ENCODE measurements around the gene FOXP1.

The FOXP1 gene

DNA sequence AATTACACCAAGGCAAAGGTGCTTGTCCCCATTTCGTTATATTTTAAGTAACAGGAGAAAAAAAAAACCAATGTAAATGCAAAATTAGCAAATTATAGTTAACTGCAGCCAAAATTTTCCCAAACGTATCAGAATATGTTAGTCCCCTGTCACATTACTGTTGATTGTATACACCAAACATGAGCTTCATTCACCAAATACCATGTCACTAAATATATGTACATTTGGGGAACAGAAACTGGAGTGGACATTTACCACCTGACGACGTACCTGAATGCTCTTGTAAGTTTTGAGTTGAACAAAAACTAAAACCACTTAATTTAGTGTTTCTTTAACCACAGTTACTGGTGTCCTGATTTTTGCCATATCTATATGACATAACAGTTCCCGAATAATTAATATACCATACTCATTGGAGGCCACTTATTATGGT, 3.3 kb upstream of the FOXP1 start:
- DNase-seq (ENCODE audit: low spot score): no peak

DNA sequence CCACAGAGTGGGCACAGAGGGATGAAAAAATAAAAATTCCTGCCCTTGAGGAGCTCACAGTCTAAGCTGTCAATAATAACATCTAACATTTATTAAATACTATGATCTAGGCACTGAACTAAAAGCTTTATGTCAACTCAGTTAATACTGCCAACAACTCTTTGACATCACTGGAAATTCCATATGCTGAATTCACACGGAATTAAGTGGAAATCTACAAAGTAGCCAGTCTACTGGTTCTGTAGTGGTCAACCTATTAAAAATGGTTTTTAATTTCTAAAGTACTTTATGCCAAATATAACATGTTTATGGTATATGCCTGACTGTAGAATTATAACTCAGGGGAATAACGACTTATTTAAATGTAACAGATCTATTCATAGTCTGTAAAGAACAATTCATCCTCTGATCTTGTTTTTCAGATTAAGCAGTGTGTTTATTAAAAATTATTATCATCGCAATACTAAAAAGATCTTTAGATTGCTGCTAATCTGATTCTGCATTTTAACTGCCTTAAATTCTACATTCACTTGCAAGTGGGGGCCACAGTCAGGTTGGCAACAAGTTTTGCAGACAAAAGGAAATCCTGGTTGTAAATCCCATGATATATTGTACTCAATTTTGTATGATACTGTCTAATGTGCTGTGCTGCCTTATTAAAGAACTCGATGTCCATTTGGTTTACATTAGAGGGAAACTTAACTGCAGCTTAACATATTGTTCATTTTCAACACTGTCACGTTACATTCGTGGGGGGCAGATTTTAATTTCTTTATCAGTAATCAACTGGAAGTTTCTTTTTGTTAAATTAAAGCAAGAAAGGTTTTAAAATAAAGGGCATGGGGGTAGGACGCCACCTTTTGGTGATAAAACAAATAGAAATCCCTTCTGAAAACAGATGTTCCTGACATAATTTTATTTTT, 2.6 kb upstream of the FOXP1 start:
- peak; percentile 66 for DNase-seq (ENCODE audit: low spot score)

DNA sequence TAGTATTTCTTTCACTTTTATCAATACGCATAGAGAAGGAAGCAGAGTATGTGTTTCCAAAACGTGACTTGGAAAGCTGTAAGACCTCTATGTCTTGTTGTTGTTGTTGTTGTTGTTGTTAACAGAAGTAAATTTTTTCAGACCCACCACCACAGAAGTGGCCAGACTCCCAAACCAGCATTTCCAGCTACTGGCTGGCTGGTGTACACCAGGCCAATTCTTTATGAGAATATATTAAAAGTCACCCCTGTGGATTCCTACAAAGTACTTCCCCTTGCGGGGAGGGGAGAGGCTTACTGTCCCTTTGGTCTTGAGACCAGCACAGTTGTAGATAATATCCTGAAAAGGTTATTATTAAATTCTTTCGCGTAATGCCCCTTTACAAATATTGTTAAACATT, 1.6 kb upstream of the FOXP1 start:
- peak; percentile 42 for DNase-seq (ENCODE audit: low spot score)

DNA sequence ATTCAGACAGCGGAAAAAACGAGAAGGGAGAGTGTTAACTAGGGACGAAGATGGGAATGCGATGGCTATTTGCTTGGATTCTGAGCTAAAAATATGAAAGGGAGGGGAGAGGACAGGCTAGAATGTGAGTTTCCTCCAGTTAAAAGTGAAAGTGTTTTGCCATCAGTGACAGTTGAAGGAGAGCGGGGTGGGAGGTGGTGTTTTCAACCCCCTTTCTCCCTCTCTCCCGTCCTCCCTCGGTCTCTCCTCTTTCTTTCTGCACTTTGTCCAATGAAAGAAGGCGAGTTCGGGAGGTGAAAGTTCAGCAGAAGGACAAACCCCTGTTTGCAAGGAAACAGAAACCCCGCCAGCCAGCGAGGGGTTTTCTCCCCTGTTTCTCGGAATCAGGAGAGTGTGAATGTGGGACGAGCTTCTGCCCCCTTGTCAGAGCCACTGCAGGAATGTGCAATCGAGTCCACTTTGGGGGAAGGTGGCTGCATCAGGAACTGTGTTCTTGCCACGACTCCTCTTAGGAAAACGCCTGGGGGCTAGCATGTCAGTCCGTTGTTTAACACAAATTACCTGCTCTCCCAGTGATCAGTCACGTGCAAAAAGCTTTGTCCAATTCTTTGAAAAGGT, 975 bp upstream of the FOXP1 start:
- DNase-seq (ENCODE audit: low spot score): peak; percentile 44

DNA sequence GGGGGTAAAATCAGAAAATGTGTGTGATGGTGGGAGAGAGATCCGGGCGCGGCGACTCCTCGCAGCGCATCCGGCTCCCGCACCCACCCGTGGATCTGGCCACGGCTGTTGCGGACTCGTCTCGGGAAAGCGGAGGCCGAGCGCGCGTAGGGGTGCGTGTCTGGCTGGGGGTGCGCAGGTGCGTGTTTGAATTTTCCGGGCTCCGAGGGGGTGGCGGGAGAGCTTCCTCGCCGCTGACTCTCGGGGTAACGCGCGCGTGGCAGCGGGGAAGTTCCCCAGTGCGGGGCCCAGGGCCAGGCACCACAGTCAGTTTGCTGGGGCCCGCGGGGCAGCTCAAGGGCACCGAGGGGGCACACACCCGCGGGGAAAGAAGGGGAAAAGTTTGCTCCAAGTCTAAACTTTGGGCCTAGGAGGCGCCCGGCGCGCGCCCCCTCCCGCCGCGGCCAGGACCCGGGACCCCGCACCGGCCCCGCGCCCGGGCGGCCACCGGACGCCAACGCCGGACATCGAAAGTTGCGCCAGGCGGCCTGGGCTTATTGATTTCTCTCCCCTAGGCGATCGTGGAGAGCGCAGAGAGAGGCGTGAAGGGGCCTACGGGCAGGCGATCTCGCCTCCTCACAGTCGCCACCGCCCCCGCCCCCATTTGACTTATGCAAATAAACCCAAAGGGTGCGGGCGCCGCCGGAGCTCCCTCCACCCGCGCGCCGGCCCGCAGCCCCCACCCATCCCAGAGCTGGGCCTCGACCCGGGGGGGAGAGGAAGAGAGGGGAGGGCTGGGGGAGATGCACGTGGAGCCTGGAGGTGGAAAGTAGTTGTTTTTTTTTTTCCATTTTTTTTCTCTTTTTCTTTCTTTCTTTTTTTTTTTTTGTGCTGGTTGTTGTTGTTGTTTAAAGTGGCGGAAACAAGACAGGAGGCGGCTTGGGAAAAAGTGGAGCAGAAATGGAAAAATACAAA, 639 bp downstream of the FOXP1 start:
- DNase-seq (ENCODE audit: low spot score): peak; percentile 61

DNA sequence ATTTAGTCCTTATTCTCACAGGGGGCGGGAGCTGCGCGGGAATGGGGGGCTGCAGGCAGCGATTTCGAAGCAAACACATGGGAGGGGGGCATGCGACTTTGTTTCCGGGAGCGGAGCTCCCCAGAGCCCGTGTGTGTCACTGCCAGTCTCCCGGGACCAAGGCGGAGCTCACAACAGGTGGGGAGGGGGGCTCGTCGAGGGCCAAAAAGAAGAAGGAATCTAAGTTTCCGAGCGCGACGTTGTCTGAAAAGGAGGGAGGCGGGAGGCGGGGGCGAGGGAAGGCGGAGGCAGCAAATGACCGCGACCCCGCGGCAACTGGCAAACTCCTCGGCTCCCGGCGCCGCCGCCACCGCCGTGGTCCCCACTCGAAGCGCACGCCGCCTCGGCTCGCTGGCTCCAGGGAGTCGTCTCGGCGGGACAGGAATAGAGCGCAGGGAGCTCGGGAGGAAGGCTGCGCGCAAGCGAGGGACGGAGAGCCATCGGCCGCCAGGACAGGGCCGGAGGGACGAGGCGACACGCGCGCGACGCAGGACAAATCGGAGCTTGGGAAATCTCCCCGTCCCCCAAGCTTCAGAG, 1.4 kb downstream of the FOXP1 start:
- peak; percentile 64 for DNase-seq (ENCODE audit: low spot score)

DNA sequence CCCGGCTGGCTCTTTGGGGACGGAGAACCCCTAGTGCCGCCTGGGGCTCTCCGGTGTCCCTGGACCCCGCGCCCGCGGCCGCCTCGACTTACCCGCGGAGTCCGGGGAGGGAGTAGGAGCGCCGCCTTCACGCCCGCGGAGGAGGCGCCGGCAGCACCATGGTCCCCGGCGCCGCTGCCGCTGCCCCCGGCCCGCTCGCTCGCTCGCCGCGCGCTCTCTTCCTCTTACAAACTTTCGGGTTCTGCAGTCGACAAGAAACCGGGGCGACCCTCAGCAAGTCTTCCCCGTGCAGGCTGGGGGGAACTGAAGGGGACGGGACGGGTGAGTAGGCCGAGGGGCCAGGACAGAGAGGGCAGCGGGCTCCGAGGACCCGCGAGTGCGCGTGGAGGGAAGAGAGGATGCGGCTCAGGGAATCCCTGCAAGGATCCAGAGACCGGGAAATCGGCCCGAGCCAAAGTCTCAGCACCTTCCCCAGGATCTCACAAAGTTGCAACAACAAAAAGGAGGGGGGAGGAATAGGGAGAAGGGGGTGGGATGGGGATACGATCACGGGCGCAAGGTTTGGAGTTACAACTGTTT, 2.0 kb downstream of the FOXP1 start:
- DNase-seq (ENCODE audit: low spot score): peak; percentile 34

DNA sequence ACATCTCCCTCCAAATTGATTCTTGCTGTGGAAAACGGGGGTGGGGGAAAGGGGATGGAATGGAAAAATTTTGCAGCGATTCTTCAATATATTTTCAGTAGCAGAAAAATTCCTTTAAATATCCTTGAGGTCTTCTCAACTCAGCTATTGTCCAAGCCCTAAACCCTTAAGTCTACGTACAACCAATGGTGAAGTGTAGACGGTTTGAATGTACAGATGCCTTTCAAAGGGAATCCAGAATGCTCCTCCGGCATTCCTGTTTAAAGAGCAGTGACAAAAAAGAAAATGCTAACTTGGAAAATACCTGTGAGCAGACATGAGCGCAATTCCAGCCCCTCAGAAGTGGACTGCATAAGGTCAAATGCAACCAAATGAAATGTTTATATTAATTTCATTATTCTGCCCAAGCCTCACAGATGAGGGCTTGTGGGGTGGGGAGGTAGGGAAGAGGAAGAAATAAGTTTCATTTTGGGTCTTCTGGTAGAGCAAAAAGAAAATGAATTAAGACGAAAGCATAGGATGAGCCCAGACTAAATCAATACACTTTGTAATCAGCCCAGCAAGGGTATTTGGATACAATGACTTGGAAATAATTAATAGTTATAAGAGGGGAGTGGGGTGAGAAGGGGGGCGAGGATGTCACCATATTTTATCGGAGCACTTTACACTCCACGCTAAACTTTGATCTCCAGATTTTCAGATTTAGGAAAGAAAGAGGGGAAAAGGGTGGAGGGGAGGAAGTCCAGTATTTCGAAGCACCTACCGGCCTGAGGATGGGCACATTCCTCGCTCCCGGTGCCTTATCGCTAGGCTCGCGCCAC, 2.7 kb downstream of the FOXP1 start:
- DNase-seq (ENCODE audit: low spot score): peak; percentile 18

DNA sequence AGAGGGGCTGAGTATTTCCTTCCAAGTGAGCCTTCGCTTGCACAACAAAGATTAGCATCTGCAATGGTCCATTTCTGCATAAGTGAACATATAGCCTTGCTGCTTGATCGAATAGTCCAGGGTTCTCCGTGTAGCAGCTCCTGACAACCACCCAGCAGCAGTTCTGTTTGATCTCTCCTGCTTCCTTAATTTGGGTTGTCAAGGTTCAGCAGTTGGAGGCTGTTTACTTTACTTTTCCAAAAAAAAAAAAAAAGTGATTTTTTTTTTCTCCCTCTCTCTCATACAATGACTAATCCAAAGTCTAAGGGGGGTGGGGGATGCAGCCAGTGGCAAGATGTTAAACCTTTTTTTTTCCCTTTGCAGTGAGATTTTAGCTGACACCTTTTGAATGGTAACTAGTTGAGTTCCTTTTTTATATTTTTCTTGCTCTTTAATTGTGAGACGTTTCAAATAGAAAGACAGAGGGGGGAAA, 3.6 kb downstream of the FOXP1 start:
- DNase-seq (ENCODE audit: low spot score): peak; percentile 15

DNA sequence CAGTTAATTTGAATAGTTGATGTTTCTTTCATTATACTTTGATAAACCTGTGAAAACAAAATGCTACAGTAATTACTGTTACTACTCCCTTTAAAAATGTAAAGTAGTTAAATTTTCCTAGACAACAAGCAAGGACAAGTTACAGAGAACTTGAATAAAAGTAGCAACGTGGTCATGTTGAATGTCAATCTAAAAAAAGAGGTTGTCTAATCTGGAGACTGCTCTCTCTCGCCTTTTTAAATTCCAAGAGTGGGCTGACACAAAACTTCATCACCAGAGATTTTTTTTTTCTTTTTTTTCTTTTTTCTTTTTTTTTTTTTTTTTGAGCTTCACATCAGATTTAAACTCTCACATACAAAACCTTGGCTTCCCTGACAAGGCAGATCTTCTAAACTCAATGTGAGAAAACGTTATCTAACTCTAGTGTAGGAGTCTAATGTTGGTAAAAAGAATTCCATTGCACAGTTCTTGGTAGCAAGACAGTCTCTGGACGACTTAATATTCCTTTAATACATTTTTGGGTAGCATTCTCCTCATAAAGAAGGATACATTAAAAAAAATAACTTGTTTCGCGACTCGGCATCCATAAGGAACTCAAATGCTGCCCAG, 4.1 kb downstream of the FOXP1 start:
- DNase-seq (ENCODE audit: low spot score): no peak

DNA sequence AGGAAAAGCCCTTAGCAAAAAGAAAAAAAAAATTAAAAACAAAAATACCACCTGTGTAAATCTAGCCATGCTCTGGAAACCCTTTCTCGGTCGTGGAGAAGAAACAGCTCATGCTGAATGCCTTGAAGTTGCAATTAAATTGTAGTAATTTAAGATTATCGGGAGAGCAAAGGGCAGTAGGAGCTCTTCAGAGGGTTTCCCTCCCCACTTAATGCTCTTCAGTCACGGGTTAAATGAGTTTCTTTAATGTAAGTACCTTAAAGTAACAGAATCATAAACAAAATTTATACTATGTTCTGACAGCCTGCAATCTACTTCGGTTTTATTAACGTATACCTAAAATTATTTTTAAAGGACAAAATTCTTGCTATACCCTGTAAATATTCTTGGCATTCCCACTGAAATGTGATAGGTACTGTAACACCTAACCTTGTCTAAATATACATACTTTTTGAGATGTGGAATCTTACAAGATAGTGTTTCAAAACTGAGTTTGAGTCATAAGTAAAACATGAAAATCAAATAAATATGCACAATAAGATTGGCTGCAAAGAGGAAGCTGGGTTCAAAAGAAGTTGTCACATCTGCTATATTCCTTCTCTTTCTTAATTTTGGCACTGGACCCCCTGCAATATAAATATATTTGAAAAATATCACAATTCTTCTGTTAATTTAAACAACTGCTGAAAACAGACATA, 5.3 kb downstream of the FOXP1 start:
- DNase-seq (ENCODE audit: low spot score): no peak

DNA sequence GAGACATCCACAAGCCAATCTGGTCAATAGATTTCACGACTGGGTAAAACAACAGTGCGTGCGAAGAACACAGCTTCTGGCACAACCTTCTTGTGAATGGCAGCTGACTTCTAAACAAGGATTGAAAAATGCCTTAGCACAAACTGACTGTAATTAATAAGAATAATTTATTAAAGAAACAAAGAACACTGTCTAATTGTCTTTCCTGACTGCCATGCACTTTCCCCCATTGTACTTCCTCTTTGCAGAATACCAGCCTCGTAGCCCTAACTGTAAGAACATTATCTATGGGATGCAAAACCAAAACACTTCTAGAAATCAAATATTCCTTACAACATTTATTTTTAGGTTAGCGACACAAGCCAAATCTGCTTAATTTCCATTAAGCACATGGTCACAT, 6.5 kb downstream of the FOXP1 start:
- DNase-seq (ENCODE audit: low spot score): no peak

DNA sequence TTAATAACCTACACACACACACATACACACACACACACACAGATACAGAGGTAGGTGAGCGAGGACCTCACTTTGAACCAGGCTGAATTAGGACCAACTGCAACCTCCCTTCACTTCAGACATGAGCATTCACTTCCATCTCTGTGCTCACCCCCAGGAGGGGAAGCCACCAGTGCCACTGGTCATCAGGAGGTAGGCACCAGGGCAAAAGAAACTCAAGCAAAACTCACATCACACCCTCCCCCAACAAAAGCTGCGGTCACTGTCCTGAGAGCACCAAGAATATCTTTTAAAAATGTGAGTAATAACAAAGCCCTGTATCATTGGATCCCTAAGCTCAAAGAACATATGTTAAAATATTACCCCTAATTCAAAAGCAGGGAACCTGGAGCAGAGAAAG, 8.1 kb downstream of the FOXP1 start:
- DNase-seq (ENCODE audit: low spot score): no peak

DNA sequence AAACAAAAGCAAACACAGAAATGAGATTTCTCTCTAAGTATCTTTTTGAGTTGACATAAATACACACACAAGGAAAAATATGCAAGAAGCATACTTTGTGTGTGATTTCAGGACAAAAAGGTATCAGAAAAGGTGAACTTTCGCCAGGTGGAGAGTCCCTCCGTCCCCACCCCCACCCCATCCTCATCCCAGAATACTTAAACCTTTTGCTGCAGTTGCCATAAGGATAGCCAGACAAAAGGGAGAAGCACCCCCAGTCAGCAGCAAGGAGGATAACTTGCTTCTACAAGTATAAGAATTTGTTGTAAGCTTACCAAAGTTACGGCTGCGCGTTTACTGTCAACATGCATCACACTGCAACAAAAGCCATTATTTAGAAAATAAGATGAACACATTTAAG, 10.3 kb downstream of the FOXP1 start:
- DNase-seq (ENCODE audit: low spot score): no peak

DNA sequence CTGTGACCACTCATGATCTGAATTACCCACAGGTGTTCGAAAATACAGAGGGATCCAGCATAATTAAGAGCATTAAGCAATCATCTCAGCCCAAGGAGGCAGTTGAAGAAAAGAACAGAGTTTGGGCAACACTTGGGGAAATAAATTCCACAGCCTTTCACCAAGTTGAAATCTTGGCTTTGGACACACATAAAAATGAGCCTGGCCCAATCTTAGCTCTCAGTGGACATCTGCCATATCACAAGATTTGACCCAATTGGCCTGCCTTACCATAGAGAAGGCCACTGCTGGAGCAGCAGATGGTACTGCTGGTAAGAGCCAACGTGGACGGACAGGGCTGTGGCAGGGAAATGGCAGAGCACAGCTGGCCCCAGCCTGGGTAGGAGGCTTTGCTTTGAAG, 13.0 kb downstream of the FOXP1 start:
- DNase-seq (ENCODE audit: low spot score): no peak

DNA sequence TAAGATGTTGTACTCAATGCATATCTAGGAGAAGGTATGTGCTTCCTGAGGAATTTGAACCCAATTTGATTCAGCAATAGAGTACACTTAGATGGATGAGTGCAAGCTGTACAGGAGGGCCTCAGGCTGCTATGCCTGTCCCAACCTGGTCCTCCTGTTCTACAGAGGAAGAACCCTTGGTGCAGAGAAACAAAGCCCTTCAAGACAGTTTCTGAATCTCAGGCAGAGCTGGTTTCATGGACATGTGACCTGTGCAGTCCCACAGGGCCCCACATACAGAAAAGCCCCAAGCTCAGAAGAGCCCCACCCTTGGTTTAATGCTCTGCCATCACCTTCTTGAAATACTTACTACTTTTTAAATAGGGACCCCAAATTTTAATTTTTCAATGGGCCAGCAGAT, 15.3 kb downstream of the FOXP1 start:
- DNase-seq (ENCODE audit: low spot score): no peak

DNA sequence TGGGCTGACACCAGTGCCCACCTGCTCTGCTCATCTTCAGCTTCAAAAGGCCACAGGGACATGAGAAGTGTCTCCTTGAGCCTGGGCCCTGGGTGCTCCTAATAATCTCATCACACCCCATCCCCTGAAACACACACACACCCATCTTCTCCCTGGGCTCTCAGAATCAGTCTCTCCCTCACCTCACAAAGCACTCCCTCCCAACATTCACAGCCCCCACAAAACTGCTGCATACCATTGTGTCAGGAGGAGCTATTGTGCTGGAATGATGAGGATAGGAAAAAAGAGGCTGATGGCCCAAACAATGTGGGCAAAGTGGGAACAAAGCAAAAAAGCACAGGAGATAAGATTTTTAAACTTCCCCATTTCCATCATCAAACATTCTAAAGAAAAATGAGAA, 16.8 kb downstream of the FOXP1 start:
- DNase-seq (ENCODE audit: low spot score): no peak

DNA sequence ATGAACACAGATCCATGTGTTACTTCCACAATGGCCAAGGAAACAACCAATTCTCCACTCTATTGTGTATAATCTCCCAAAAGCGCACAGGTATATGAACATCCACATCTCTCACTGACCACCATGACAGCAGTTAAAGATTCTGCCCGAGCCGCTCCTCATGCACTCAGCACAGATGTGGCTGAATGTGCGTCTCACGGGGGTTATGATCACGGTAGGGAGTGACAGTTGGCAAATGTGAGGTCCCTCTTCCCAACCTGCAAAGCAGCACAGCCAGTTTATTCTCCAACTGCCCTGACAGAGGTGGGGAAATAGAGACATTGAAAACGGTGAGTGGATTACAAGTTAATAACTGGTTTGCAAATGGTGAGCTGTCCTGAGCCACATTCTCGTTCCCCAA, 17.6 kb downstream of the FOXP1 start:
- DNase-seq (ENCODE audit: low spot score): no peak

DNA sequence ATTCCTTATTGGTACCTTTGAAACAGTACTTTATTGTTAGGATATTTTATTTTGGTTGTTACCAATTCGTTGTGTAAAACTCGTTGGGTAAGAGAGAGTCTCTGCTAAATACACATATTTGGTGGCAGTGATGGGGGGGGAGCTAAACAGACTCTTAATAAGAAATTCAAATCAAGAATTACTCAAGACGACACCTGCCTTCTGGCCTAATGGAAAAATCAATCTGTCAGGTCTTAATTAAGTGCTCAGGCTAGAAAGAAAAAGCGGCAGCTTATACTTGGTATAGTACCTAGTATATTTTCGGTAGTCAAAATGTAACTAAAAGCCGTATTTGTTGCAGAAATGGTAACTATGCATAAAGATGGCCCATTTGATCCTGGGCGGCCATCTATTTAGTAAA, 18.2 kb downstream of the FOXP1 start:
- DNase-seq (ENCODE audit: low spot score): no peak

DNA sequence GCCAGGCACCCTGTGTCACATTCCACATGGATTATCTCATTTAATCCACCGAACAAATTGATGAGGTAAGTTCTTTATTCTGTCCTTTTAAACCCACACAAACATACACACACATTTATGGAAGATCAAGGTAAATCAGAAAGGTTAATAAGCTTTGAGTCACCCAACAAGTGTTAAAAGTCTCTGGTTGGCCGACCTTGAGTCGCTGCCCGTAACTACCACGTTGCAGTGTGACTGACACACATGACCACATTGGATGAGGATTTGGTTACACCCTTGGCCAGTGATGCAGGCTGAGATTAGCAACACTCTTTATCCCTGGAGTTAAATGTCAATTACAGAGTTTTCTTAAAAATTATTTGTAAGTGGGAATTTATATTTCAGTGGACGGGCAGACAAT, 19.2 kb downstream of the FOXP1 start:
- DNase-seq (ENCODE audit: low spot score): no peak

Data from RKO (cell line).